Ishikawa (cell line): Measurements from ENCODE around the gene C22orf42.

Source experiments
- CEBPB ChIP-seq: IDR thresholded peaks from 2 replicates; pipeline ENCODE4 v1.6.1; 2012
- CREB1 ChIP-seq: IDR thresholded peaks from 2 replicates; pipeline ENCODE4 v1.6.1; 2012; ENCODE audit warnings: low read depth
- EP300 ChIP-seq: IDR thresholded peaks from 2 replicates; pipeline ENCODE4 v1.6.1; 2012; ENCODE audit warnings: borderline replicate concordance
- FOXM1 ChIP-seq: IDR thresholded peaks from 2 replicates; pipeline ENCODE4 v1.6.1; 2012; ENCODE audit warnings: low read depth, borderline replicate concordance
- MAX ChIP-seq: IDR thresholded peaks from 2 replicates; pipeline ENCODE4 v1.6.1; 2012
- NFIC ChIP-seq: IDR thresholded peaks from 2 replicates; pipeline ENCODE4 v1.6.1; 2012
- RAD21 ChIP-seq: IDR thresholded peaks from 2 replicates; pipeline ENCODE4 v1.6.1; 2012; ENCODE audit warnings: low read depth
- TAF1 ChIP-seq: IDR thresholded peaks from 2 replicates; pipeline ENCODE4 v1.6.1; 2012; ENCODE audit warnings: low read depth, mild to moderate bottlenecking
- TCF12 ChIP-seq: IDR thresholded peaks from 2 replicates; pipeline ENCODE4 v1.6.1; 2012; ENCODE audit warnings: low read depth
- TEAD4 ChIP-seq: IDR thresholded peaks from 2 replicates; pipeline ENCODE4 v1.6.1; 2012
- USF1 ChIP-seq: IDR thresholded peaks from 2 replicates; pipeline ENCODE4 v1.6.1; 2012
- YY1 ChIP-seq: IDR thresholded peaks from 2 replicates; pipeline ENCODE4 v1.6.1; 2012; ENCODE audit warnings: low read depth

- no peak for TF ChIP-seq TAF1
- TF ChIP-seq NFIC: no peak
- TF ChIP-seq YY1: no peak
- TF ChIP-seq MAX: no peak
- no peak for TF ChIP-seq RAD21
- no peak for TF ChIP-seq TEAD4
- TF ChIP-seq CEBPB: no peak
- no peak for TF ChIP-seq EP300
- no peak for TF ChIP-seq CREB1
- TF ChIP-seq USF1: no peak
- TF ChIP-seq TCF12: no peak
- no peak for TF ChIP-seq FOXM1
Measured at GRCh38 chr22:32119568-32120235, 39.4 kb downstream of the C22orf42 start.
